SK-N-SH (cell line): ENCODE measurements around the gene MRPL23. TPM values are rescaled to one million over a fixed set of nuclear protein-coding genes. Genes with fewer than 3 reads are reported as not detected.

Source experiments
- CTCF ChIA-PET: fragments of 300-600, 350-600 bp; formaldehyde crosslinking; extraction: SDS; loops from one replicate; lab custom pipeline; 2021; lab: Yijun Ruan, JAX
- POLR2A ChIA-PET: fragments of 350-600 bp; sonication (Branson Sonifier 250); formaldehyde crosslinking; extraction: SDS; loops from one replicate; lab custom pipeline; 2020; ENCODE audit warnings: antibody characterized with exemption, inconsistent platforms; lab: Yijun Ruan, JAX
- DNase-seq: peaks from one replicate; pipeline ENCODE4 v3.0.0; 2012
- H2AFZ ChIP-seq: fragments of 200-600 bp; sonication (generic); 2 replicates; pipeline ENCODE4 v1.8.1; 2016; ENCODE audit warnings: antibody characterized with exemption, mild to moderate bottlenecking, low read depth
- H3F3A ChIP-seq: fragments of 200-600 bp; sonication (generic); replicated peaks from 2 replicates; pipeline ENCODE3; 2016; ENCODE audit warnings: antibody characterized with exemption, mild to moderate bottlenecking; ENCODE audit not compliant: insufficient read depth
- H3K27ac ChIP-seq, 2 experiments: fragments of 200-500 bp in 1 of 2; fragments of 200-600 bp in 1 of 2; sonication (Bioruptor generic) in 1 of 2; sonication (generic), shearing (Covaris generic) in 1 of 2; 2 replicates each; pipeline versions ENCODE4 v1.5.1 to v1.6.1; 2014 to 2016; ENCODE audit warnings: low read depth in 2 of 2, inconsistent platforms in 1 of 2, low read length in 1 of 2, mild to moderate bottlenecking in 1 of 2, mixed read lengths in 1 of 2
- H3K27me3 ChIP-seq: fragments of 200-600 bp; sonication (generic), shearing (Covaris generic); 2 replicates; pipeline ENCODE4 v1.6.1; 2016; ENCODE audit warnings: mixed run types; ENCODE audit not compliant: insufficient read depth
- H3K36me3 ChIP-seq, 2 experiments: fragments of 200-500 bp in 1 of 2; fragments of 200-600 bp in 1 of 2; sonication (Bioruptor generic) in 1 of 2; sonication (generic) in 1 of 2; replicated peaks in 1 of 2; 2 replicates each; pipeline versions ENCODE3 to v1.5.1; 2014 to 2016; ENCODE audit warnings: low read length in 1 of 2, mild to moderate bottlenecking in 1 of 2; ENCODE audit not compliant: insufficient read depth in 2 of 2, control insufficient read depth in 1 of 2
- H3K4me1 ChIP-seq, 2 experiments: fragments of 200-500 bp in 1 of 2; fragments of 200-600 bp in 1 of 2; sonication (Bioruptor generic) in 1 of 2; sonication (generic), shearing (Covaris generic) in 1 of 2; 2 replicates each; pipeline versions ENCODE4 v1.5.1 to v1.6.1; 2014 to 2016; ENCODE audit warnings: low read depth in 1 of 2, low read length in 1 of 2, mixed run types in 1 of 2; ENCODE audit not compliant: insufficient read depth in 2 of 2, control insufficient read depth in 1 of 2
- H3K4me2 ChIP-seq: fragments of 200-600 bp; sonication (generic), shearing (Covaris generic); 2 replicates; pipeline ENCODE4 v1.6.1; 2017; ENCODE audit warnings: mixed run types
- H3K4me3 ChIP-seq, 2 experiments: fragments of 200-500 bp in 1 of 2; fragments of 200-600 bp in 1 of 2; sonication (Bioruptor generic) in 1 of 2; sonication (generic), shearing (Covaris generic) in 1 of 2; 2 replicates each; pipeline versions ENCODE4 v1.5.1 to v1.8.1; 2014 to 2016; ENCODE audit warnings: low read depth in 2 of 2, inconsistent platforms in 1 of 2, low read length in 1 of 2, mild to moderate bottlenecking in 1 of 2, mixed read lengths in 1 of 2, moderate library complexity in 1 of 2
- H3K79me2 ChIP-seq: fragments of 200-600 bp; sonication (generic); 2 replicates; pipeline ENCODE4 v1.8.1; 2017; ENCODE audit warnings: mild to moderate bottlenecking; ENCODE audit not compliant: insufficient read depth
- H3K9ac ChIP-seq: fragments of 200-600 bp; sonication (generic); 2 replicates; pipeline ENCODE4 v1.6.1; 2017; ENCODE audit warnings: mixed run types
- H3K9me2 ChIP-seq: fragments of 200-600 bp; sonication (generic); 2 replicates; pipeline ENCODE4 v1.6.1; 2017; ENCODE audit warnings: mixed run types
- H3K9me3 ChIP-seq: fragments of 200-600 bp; sonication (generic); 2 replicates; pipeline ENCODE4 v1.6.1; 2017; ENCODE audit warnings: mixed run types, mild to moderate bottlenecking, moderate library complexity
- H4K20me1 ChIP-seq: fragments of 200-600 bp; sonication (generic); 2 replicates; pipeline ENCODE4 v1.6.1; 2017; ENCODE audit warnings: mild to moderate bottlenecking, mixed run types; ENCODE audit not compliant: insufficient read depth
- ELF1 ChIP-seq: IDR thresholded peaks from 2 replicates; pipeline ENCODE4 v1.4.0; 2012
- EZH2phosphoT487 ChIP-seq: fragments of 200-600 bp; sonication (generic); IDR thresholded peaks from 2 replicates; pipeline ENCODE4 v1.6.1; 2017; ENCODE audit warnings: low read depth, mixed run types, mild to moderate bottlenecking, antibody characterized with exemption, moderate library complexity, borderline replicate concordance
- FOXJ3 ChIP-seq: sonication (generic); formaldehyde crosslinking; IDR thresholded peaks from 2 replicates; pipeline ENCODE4 v1.5.1; 2020; ENCODE audit warnings: mild to moderate bottlenecking, missing genetic modification reagents
- FOXM1 ChIP-seq: IDR thresholded peaks from 2 replicates; pipeline ENCODE4 v1.4.0; 2012; ENCODE audit warnings: low read depth, mild to moderate bottlenecking
- GABPA ChIP-seq: IDR thresholded peaks from 2 replicates; pipeline ENCODE4 v1.4.0; 2012; ENCODE audit warnings: low read depth, mild to moderate bottlenecking
- MXI1 ChIP-seq: IDR thresholded peaks from 2 replicates; pipeline ENCODE4 v1.6.1; 2012; ENCODE audit warnings: mild to moderate bottlenecking, low read depth, low read length, improper control_type of control experiment
- NFIC ChIP-seq: IDR thresholded peaks from 2 replicates; pipeline ENCODE4 v1.4.0; 2012; ENCODE audit warnings: borderline replicate concordance
- NRF1 ChIP-seq: IDR thresholded peaks from 2 replicates; pipeline ENCODE4 v1.6.1; 2012; ENCODE audit warnings: low read depth, mild to moderate bottlenecking, low read length
- RAD21 ChIP-seq: IDR thresholded peaks from 2 replicates; pipeline ENCODE4 v1.6.1; 2012; ENCODE audit warnings: mild to moderate bottlenecking, low read length
- RCOR1 ChIP-seq: fragments of 150-350 bp; IDR thresholded peaks from 2 replicates; pipeline ENCODE4 v1.6.1; 2017; ENCODE audit warnings: antibody characterized with exemption, low read length
- RFX5 ChIP-seq: IDR thresholded peaks from 2 replicates; pipeline ENCODE4 v1.6.1; 2012; ENCODE audit warnings: mild to moderate bottlenecking, improper control_type of control experiment, low read length
- RXRA ChIP-seq: IDR thresholded peaks from 2 replicates; pipeline ENCODE4 v1.4.0; 2012; ENCODE audit warnings: low read depth, mild to moderate bottlenecking, borderline replicate concordance
- TAF1 ChIP-seq: IDR thresholded peaks from 2 replicates; pipeline ENCODE4 v1.6.1; 2012; ENCODE audit warnings: low read depth, mild to moderate bottlenecking, low read length, moderate library complexity, borderline replicate concordance
- TCF12 ChIP-seq: IDR thresholded peaks from 2 replicates; pipeline ENCODE4 v1.4.0; 2012
- YY1 ChIP-seq: IDR thresholded peaks from 2 replicates; pipeline ENCODE4 v1.4.0; 2012; ENCODE audit warnings: low read depth, mild to moderate bottlenecking
- WGBS: methylation state at CpG from one replicate; pipeline ENCODE4 v1.1.6; 2017; ENCODE audit warnings: low lambda C conversion rate; 5-methylcytosine and 5-hydroxymethylcytosine counted together
- polyA plus RNA-seq, 3 experiments: library from polyadenylated mRNA; depleted of rRNA; stranded (reverse); fragments of >200 nt; gene quantifications; 2 replicates each; pipeline ENCODE4 v1.2.3, GENCODE V29; 2012
- TF ChIP-seq, protein P1 (sequence below): IDR thresholded peaks from 2 replicates; pipeline ENCODE4; 2012
- TF ChIP-seq, protein P2 (sequence below): IDR thresholded peaks from 2 replicates; pipeline ENCODE4 v1.4.0; 2012; ENCODE audit warnings: low read depth
- TF ChIP-seq, protein P3 (sequence below): IDR thresholded peaks from 2 replicates; pipeline ENCODE4 v1.4.0; 2012; ENCODE audit warnings: low read depth, borderline replicate concordance
- TF ChIP-seq, protein P4 (sequence below): fragments of 150-350 bp; IDR thresholded peaks from 2 replicates; pipeline ENCODE4 v1.6.1; 2017; ENCODE audit warnings: antibody characterized with exemption, low read length, low read depth, borderline replicate concordance
- TF ChIP-seq, protein P5 (sequence below): IDR thresholded peaks from 2 replicates; pipeline ENCODE4 v1.4.0; 2012; ENCODE audit warnings: low read depth, borderline replicate concordance
- TF ChIP-seq, protein P6 (sequence below): IDR thresholded peaks from 2 replicates; pipeline ENCODE4 v1.6.1; 2012; ENCODE audit warnings: mild to moderate bottlenecking, low read depth, low read length, moderate library complexity
- TF ChIP-seq, protein P7 (sequence below): fragments of 150-350 bp; IDR thresholded peaks from 2 replicates; pipeline ENCODE4 v1.6.1; 2016; ENCODE audit warnings: mild to moderate bottlenecking, low read depth, low read length

MRPL23 gene
- polyA plus RNA-seq, 1 of the 3 experiments (the other 2 are of a cell fraction): 264 TPM

DNA sequence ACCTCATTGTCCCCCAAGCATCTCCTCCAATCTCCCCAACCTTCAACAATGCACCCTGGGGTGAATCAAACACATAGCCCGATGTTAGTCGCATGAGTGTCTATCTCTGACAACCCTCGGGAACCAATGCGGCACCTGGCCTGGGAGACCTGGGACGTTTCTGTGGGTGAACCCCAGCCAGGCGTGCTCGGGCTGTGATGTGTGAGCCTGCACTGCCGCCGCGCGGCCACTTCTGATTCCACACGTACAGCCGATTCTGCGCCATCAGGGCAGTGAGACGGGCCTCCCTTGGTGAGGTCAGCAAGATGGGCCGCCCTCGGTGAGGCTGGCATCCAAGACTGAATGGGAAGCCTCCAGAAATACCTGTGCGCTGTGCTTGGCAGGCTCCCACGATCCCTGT is 55.7 kb downstream of the MRPL23 start (continued):
- TF ChIP-seq, protein P1, sequence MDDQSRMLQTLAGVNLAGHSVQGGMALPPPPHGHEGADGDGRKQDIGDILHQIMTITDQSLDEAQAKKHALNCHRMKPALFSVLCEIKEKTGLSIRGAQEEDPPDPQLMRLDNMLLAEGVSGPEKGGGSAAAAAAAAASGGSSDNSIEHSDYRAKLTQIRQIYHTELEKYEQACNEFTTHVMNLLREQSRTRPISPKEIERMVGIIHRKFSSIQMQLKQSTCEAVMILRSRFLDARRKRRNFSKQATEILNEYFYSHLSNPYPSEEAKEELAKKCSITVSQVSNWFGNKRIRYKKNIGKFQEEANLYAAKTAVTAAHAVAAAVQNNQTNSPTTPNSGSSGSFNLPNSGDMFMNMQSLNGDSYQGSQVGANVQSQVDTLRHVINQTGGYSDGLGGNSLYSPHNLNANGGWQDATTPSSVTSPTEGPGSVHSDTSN: no peak
- no peak for TF ChIP-seq RAD21
- no peak for TF ChIP-seq RCOR1
- TF ChIP-seq ELF1: no peak

DNA sequence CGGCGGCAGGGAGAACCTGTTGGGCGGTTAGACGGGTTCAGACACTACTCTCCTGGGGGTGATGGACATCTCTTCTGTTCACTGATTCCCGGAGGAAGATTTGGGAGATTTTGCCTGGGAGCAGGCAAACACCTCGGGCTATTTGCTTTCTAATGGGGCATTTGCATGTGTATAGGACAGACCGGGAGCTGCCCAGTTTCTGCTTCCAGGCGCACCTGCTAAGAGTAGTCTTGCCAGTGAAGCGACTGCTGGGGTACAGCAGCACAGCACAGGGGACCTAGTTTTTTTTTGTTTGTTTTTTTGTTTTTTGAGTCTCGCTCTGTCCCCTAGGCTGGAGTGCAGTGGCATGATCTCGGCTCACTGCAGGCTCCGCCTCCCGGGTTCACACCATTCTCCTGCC is 57.3 kb downstream of the MRPL23 start:
- DNase-seq: no peak
- Histone ChIP-seq H3K27me3 (no peaks in the 10 kb centered on the region), H3K4me3 (no peak overlapping the region), H3K36me3 (no peaks in the 10 kb centered on the region), H3K27ac (no peak overlapping the region), H4K20me1 (no peaks in the 10 kb centered on the region), H3K9ac (no peak overlapping the region), H3K9me3 (no peaks in the 10 kb centered on the region), H3K4me2 (no peak overlapping the region), H3F3A (no peaks in the 10 kb centered on the region), H3K79me2 (no peaks in the 10 kb centered on the region), H3K4me1 (no peaks in the 10 kb centered on the region), H2AFZ (no peak overlapping the region), H3K9me2 (no peaks in the 10 kb centered on the region)
- POLR2A ChIA-PET: no interaction called here
- TF ChIP-seq, protein P2, sequence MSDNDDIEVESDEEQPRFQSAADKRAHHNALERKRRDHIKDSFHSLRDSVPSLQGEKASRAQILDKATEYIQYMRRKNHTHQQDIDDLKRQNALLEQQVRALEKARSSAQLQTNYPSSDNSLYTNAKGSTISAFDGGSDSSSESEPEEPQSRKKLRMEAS: no peak
- no peak for TF ChIP-seq MXI1
- no peak for TF ChIP-seq YY1
- TF ChIP-seq, protein P3, sequence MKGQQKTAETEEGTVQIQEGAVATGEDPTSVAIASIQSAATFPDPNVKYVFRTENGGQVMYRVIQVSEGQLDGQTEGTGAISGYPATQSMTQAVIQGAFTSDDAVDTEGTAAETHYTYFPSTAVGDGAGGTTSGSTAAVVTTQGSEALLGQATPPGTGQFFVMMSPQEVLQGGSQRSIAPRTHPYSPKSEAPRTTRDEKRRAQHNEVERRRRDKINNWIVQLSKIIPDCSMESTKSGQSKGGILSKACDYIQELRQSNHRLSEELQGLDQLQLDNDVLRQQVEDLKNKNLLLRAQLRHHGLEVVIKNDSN: no peak
- TF ChIP-seq, protein P4, sequence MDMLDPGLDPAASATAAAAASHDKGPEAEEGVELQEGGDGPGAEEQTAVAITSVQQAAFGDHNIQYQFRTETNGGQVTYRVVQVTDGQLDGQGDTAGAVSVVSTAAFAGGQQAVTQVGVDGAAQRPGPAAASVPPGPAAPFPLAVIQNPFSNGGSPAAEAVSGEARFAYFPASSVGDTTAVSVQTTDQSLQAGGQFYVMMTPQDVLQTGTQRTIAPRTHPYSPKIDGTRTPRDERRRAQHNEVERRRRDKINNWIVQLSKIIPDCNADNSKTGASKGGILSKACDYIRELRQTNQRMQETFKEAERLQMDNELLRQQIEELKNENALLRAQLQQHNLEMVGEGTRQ: no peak
- TF ChIP-seq RFX5: no peak
- TF ChIP-seq, protein P5, sequence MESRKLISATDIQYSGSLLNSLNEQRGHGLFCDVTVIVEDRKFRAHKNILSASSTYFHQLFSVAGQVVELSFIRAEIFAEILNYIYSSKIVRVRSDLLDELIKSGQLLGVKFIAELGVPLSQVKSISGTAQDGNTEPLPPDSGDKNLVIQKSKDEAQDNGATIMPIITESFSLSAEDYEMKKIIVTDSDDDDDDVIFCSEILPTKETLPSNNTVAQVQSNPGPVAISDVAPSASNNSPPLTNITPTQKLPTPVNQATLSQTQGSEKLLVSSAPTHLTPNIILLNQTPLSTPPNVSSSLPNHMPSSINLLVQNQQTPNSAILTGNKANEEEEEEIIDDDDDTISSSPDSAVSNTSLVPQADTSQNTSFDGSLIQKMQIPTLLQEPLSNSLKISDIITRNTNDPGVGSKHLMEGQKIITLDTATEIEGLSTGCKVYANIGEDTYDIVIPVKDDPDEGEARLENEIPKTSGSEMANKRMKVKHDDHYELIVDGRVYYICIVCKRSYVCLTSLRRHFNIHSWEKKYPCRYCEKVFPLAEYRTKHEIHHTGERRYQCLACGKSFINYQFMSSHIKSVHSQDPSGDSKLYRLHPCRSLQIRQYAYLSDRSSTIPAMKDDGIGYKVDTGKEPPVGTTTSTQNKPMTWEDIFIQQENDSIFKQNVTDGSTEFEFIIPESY: no peak
- no peak for TF ChIP-seq FOXM1
- TF ChIP-seq, protein P6, sequence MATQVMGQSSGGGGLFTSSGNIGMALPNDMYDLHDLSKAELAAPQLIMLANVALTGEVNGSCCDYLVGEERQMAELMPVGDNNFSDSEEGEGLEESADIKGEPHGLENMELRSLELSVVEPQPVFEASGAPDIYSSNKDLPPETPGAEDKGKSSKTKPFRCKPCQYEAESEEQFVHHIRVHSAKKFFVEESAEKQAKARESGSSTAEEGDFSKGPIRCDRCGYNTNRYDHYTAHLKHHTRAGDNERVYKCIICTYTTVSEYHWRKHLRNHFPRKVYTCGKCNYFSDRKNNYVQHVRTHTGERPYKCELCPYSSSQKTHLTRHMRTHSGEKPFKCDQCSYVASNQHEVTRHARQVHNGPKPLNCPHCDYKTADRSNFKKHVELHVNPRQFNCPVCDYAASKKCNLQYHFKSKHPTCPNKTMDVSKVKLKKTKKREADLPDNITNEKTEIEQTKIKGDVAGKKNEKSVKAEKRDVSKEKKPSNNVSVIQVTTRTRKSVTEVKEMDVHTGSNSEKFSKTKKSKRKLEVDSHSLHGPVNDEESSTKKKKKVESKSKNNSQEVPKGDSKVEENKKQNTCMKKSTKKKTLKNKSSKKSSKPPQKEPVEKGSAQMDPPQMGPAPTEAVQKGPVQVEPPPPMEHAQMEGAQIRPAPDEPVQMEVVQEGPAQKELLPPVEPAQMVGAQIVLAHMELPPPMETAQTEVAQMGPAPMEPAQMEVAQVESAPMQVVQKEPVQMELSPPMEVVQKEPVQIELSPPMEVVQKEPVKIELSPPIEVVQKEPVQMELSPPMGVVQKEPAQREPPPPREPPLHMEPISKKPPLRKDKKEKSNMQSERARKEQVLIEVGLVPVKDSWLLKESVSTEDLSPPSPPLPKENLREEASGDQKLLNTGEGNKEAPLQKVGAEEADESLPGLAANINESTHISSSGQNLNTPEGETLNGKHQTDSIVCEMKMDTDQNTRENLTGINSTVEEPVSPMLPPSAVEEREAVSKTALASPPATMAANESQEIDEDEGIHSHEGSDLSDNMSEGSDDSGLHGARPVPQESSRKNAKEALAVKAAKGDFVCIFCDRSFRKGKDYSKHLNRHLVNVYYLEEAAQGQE: no peak
- TF ChIP-seq NRF1: no peak
- TF ChIP-seq FOXJ3 (CRISPR knock-in tag): no peak
- TF ChIP-seq, protein P7, sequence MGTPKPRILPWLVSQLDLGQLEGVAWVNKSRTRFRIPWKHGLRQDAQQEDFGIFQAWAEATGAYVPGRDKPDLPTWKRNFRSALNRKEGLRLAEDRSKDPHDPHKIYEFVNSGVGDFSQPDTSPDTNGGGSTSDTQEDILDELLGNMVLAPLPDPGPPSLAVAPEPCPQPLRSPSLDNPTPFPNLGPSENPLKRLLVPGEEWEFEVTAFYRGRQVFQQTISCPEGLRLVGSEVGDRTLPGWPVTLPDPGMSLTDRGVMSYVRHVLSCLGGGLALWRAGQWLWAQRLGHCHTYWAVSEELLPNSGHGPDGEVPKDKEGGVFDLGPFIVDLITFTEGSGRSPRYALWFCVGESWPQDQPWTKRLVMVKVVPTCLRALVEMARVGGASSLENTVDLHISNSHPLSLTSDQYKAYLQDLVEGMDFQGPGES: no peak
- no peak for TF ChIP-seq TAF1
- TF ChIP-seq GABPA: no peak
- TF ChIP-seq NFIC: no peak
- TF ChIP-seq ELF1: no peak
- no peak for TF ChIP-seq TCF12
- TF ChIP-seq, protein P1: no peak
- no peak for TF ChIP-seq RXRA
- no peak for TF ChIP-seq EZH2phosphoT487
- no CpG with 5 or more reads among the region's 13 CpGs for WGBS
- CTCF ChIA-PET: interaction anchor here (0.7 to 6.1 kb wide), 9 partner anchors 25 to 352 kb away, joined by 3 to 148 read pairs (median 5); partner anchors contain the start of genes SYT8 and TNNI2
